ENCODE measurements around the gene MACIR. TPM values are rescaled to one million over a fixed set of nuclear protein-coding genes. Genes with fewer than 3 reads are reported as not detected.

MACIR gene
- 100 to 1,000 TPM in 3 of 6 experiments, 10 to 100 TPM in 3; 80.7 to 110 (median 97.9) TPM for total RNA-seq (2021; fragmentation: NEBNext Ultra II Directional; extraction: Animal tissue kit (Norgen Biotek cat#: 25700))
- long read RNA-seq, transcript C5orf30-201 (3 exons, 3,049 nt): major isoform, 173 of 205 reads
- long read RNA-seq, partial matches to known transcripts: 22 of 205 reads
- long read RNA-seq, other reads (novel, unspliced or antisense): 4 of 205 reads

GRCh38 chr5:103258368-103258956 is at the start of gene MACIR:
TSS of gene MACIR (plus strand) at chr5:103258763. CDS start at chr5:103275920, 17,157 bp downstream.
- TF ChIP-seq, protein P1, sequence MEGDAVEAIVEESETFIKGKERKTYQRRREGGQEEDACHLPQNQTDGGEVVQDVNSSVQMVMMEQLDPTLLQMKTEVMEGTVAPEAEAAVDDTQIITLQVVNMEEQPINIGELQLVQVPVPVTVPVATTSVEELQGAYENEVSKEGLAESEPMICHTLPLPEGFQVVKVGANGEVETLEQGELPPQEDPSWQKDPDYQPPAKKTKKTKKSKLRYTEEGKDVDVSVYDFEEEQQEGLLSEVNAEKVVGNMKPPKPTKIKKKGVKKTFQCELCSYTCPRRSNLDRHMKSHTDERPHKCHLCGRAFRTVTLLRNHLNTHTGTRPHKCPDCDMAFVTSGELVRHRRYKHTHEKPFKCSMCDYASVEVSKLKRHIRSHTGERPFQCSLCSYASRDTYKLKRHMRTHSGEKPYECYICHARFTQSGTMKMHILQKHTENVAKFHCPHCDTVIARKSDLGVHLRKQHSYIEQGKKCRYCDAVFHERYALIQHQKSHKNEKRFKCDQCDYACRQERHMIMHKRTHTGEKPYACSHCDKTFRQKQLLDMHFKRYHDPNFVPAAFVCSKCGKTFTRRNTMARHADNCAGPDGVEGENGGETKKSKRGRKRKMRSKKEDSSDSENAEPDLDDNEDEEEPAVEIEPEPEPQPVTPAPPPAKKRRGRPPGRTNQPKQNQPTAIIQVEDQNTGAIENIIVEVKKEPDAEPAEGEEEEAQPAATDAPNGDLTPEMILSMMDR (IDR thresholded peaks at IDR 0.05): peak; percentile 8; the same call in 1 of the 2 replicates
- peaks cover 18% of the 10 kb centered on the region for H3K36me3 Mint-ChIP-seq (ENCODE audit: low read depth)
- DNase-seq: peak; percentile 97
- no peaks in the 10 kb centered on the region for H3K27me3 Mint-ChIP-seq (ENCODE audit: insufficient read depth)
- peak within 1 kb of the TSS; percentile 97 for H3K4me3 Mint-ChIP-seq
- peaks cover 64% of the 10 kb centered on the region for H3K4me1 Mint-ChIP-seq (ENCODE audit: low read depth)
- no peaks in the 10 kb centered on the region for H3K9me3 Mint-ChIP-seq
- H3K27ac Mint-ChIP-seq: peak within 1 kb of the TSS; percentile 83

DNA sequence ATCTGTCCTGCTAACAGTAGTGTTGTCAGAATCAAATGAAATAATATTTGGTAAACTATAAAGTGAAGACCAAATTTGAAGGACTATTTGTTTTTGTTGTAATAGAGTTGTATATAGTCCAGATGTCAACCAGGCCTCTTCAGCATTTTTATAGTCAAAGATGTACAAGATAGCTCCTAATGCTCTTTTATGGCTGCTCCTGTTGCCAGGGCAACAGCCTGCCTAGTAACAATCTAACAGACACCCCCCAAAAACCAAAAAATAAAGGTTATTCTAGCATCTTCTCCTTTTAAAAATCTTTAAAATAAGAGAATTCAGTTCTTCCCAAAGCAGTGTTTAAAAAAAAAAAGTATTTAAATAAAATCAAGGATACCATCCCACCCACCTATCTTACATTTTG is 49.5 kb upstream of the MACIR start:
- TF ChIP-seq, protein P1 (IDR thresholded peaks at IDR 0.05): no peak
- DNase-seq: no peak
- Mint-ChIP-seq H3K4me3 (no peak overlapping the region), H3K9me3 (no peaks in the 10 kb centered on the region; the same call in 1 of the 2 replicates), H3K36me3 (ENCODE audit: low read depth) (peaks cover 22% of the 10 kb centered on the region), H3K27me3 (ENCODE audit: insufficient read depth) (peaks cover 3% of the 10 kb centered on the region; the same call in 1 of the 2 replicates), H3K27ac (no peak overlapping the region), H3K4me1 (ENCODE audit: low read depth) (peaks cover 37% of the 10 kb centered on the region)

- TF ChIP-seq, protein P1 (IDR thresholded peaks at IDR 0.05): no peak
- H3K4me3 Mint-ChIP-seq: no peak overlapping the region
- H3K9me3 Mint-ChIP-seq: no peaks in the 10 kb centered on the region
- DNase-seq: no peak
- peaks cover 42% of the 10 kb centered on the region for H3K4me1 Mint-ChIP-seq (ENCODE audit: low read depth)
- H3K36me3 Mint-ChIP-seq (ENCODE audit: low read depth): peaks cover 9% of the 10 kb centered on the region; the same call in 1 of the 2 replicates
- H3K27ac Mint-ChIP-seq: no peak overlapping the region
- peaks cover 3% of the 10 kb centered on the region; the same call in 1 of the 2 replicates for H3K27me3 Mint-ChIP-seq (ENCODE audit: insufficient read depth)
Observed at GRCh38 chr5:103210952-103211351, 47.6 kb upstream of the MACIR start.

- H3K36me3 Mint-ChIP-seq (ENCODE audit: low read depth): peaks cover 8% of the 10 kb centered on the region; the same call in 1 of the 2 replicates
- peaks cover 3% of the 10 kb centered on the region; the same call in 1 of the 2 replicates for H3K27me3 Mint-ChIP-seq (ENCODE audit: insufficient read depth)
- H3K9me3 Mint-ChIP-seq: no peaks in the 10 kb centered on the region
- no peak overlapping the region for H3K27ac Mint-ChIP-seq
- no peak for DNase-seq
- H3K4me3 Mint-ChIP-seq: no peak overlapping the region
- peaks cover 50% of the 10 kb centered on the region for H3K4me1 Mint-ChIP-seq (ENCODE audit: low read depth)
- TF ChIP-seq, protein P1 (IDR thresholded peaks at IDR 0.05): no peak
Observed at GRCh38 chr5:103211576-103212561, 46.7 kb upstream of the MACIR start.

DNA sequence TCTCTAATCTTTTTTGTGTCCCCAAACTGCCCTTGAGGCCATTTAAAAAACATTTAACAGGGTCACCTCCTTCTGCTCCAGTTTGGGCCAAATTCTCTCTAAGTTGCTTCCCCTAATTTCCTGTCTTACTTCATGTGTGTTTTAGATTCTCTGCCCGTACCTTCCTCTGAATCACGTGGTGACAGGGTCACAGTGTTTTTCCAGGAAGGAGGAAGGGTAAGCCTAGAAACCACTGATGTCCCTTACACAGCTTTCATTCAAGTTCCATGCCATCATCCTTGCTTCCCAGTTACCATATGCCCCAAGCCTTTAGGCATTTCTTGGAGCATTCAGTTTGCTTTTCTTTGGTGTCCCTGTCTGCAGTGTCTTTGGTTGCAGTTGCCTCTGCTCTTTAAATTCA is 42.4 kb upstream of the MACIR start:
- Mint-ChIP-seq H3K27me3 (ENCODE audit: insufficient read depth) (no peaks in the 10 kb centered on the region), H3K9me3 (no peaks in the 10 kb centered on the region), H3K4me3 (no peak overlapping the region), H3K4me1 (ENCODE audit: low read depth) (peaks cover 48% of the 10 kb centered on the region), H3K27ac (peak overlapping the region; percentile 51), H3K36me3 (ENCODE audit: low read depth) (peaks cover 14% of the 10 kb centered on the region)
- TF ChIP-seq, protein P1 (IDR thresholded peaks at IDR 0.05): no peak
- no peak for DNase-seq
